ENCODE results near the gene SH2B3. TPM values are rescaled to one million over a fixed set of nuclear protein-coding genes. Genes with fewer than 3 reads are reported as not detected.

The SH2B3 gene
- total RNA-seq, 4 donors from 2014 or later = 19.4 to 43.2 (median 30.4) TPM

DNA sequence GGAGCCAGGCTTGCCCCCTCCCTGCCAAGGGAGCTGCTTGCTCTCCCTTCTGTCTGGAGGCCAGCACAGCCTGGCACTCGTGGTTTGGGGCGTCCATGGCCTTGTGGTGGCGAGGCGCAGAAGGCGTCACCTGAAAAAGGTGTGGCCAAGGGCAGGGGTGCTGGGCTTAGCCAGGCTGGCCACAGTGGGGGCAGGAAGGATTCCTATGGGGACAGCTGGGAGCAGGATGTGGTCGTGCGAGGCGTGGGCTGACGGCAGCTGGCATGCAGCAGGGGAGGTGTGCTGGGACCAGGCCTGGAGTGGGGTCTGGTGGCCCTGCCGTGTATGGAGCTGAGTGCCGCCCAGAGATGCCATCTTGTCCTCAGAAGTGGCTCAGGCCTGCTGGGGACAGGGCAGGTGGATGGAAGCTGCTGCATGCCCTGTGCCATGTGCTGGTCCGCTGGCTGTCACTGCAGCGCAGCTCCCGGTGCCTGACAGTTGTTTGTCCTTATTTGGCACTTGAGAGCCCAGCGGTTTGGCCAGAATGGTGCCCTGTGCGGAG, 30.0 kb downstream of the SH2B3 start:
- TF ChIP-seq, protein P1, sequence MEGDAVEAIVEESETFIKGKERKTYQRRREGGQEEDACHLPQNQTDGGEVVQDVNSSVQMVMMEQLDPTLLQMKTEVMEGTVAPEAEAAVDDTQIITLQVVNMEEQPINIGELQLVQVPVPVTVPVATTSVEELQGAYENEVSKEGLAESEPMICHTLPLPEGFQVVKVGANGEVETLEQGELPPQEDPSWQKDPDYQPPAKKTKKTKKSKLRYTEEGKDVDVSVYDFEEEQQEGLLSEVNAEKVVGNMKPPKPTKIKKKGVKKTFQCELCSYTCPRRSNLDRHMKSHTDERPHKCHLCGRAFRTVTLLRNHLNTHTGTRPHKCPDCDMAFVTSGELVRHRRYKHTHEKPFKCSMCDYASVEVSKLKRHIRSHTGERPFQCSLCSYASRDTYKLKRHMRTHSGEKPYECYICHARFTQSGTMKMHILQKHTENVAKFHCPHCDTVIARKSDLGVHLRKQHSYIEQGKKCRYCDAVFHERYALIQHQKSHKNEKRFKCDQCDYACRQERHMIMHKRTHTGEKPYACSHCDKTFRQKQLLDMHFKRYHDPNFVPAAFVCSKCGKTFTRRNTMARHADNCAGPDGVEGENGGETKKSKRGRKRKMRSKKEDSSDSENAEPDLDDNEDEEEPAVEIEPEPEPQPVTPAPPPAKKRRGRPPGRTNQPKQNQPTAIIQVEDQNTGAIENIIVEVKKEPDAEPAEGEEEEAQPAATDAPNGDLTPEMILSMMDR (IDR thresholded peaks at IDR 0.05; ENCODE audit: low read depth) = no peak

DNA sequence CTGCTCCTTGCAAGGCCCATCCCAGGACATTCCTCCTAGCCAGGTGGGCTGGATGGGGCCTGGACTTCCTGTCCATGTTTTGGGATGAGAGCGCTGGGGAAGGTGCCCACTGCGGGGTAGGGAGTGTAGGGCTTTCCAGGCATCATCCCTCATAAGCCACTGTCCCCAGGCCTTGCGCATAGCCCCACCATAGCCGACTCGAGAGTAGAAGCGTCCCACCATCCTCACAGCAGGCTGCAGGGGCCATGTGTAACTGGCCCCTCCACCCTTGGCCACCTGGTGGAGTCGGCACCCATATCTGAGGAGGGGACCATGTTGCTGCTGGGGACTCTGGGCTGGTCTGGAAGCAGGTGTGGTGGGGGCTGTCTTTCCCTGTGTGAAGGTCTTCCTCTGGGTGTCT, 30.5 kb downstream of the SH2B3 start:
- TF ChIP-seq, protein P1 (IDR thresholded peaks at IDR 0.05; ENCODE audit: low read depth) = no peak

GRCh38 chr12:111436811-111437210, 31.1 kb downstream of the SH2B3 start:
- TF ChIP-seq, protein P1 (IDR thresholded peaks at IDR 0.05; ENCODE audit: low read depth) = no peak

DNA sequence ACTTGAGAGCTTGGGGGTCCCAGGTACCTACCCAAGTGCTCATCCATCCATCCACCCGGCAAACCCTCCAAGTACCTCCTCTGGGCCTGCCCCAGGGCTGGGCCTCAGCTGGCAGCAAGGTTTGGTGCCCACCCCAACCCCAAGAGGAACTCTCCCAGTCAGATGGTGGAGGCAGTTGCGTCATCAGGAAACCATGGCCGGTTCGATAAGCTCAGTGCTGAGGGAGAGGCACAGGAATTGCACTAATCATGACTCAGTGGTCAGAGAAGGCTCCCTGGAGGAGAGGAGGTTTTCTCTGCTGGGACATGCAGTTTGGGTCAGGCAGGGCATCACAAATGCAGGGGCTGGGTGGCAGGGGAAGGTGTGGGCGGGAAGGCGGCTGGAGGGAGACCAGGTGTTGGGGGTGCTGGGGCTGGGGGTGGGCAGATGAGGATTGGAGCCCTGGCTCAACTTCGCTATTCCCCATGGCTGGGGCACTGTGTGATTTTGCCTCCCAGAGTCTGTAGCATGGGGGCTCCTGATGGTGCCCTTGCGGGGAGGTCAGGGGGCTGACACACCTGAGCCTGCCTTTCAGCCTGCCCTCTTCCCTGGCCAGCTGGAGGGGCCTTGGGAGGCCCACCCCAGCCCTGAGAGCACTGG, 32.2 kb downstream of the SH2B3 start:
- TF ChIP-seq, protein P1 (IDR thresholded peaks at IDR 0.05; ENCODE audit: low read depth) = no peak

DNA sequence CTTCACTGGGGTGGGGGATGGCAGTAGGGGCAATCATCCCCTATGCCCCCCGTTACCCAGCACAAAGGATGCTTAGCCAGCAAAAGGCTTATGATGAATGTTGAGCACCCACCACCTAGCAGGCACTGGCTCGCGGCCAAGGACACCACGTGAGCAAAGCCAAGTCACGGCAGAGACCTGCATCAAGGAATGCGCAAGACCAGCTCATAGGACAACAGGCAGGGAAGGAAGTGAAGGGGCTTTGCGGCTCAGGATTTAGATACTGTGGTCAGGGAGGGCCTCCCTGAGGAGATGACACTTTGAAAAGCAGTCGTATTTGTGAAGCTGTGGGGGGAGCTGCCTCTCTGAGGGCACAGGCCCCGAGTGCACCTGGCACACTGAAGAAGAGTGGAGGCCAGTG, 32.8 kb downstream of the SH2B3 start:
- TF ChIP-seq, protein P1 (IDR thresholded peaks at IDR 0.05; ENCODE audit: low read depth) = no peak

DNA sequence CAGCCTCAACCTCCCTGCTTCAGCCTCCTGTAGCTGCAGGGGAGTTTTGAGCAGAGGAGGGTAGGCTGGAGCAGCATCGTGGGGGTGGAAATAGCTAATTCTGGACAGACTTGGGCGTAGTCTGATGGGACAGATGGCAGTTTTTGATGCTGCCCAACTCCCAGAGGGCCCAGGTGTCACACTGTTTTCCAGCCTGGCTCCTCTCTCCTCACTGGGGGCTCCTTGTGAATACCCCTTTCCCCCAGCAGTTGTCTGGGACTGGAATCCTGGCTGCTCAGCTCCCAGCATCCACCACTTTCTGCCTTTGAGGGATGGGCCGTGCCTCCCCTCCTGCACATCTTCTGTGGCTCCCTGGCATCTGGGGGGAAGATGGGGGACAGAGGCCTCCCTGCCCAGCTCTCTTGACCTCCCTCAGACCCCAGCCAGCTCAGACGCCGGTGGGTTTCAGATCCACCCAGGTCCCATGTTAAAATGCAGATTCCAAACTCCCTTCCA, 34.0 kb downstream of the SH2B3 start:
- TF ChIP-seq, protein P1 (IDR thresholded peaks at IDR 0.05; ENCODE audit: low read depth) = no peak

DNA sequence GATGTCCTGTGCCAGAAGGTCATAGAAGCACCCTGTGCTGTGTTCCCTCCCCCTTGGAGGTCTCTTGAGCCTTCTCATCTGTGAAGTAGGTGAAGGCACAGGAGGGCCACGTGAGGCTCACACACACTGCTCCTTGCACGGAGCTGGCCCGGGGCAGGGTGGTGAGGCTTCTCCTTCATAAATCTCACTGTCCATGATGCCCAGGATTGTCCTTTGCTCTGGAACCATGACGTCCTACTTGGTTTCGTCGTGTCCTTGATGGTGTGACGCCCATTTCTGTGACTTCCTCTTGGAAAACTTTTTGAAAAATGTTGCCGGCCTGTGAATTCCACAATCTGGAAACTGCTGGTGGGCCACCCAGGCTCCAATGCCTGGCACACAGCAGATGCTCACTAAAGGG, 34.4 kb downstream of the SH2B3 start:
- TF ChIP-seq, protein P1 (IDR thresholded peaks at IDR 0.05; ENCODE audit: low read depth) = no peak
